ENCODE results near the gene KBTBD2. TPM values are rescaled to one million over a fixed set of nuclear protein-coding genes. Genes with fewer than 3 reads are reported as not detected.

Gene KBTBD2
- polyA plus RNA-seq, 3 donors, result 23.7 to 48.4 (median 33.9) TPM

DNA sequence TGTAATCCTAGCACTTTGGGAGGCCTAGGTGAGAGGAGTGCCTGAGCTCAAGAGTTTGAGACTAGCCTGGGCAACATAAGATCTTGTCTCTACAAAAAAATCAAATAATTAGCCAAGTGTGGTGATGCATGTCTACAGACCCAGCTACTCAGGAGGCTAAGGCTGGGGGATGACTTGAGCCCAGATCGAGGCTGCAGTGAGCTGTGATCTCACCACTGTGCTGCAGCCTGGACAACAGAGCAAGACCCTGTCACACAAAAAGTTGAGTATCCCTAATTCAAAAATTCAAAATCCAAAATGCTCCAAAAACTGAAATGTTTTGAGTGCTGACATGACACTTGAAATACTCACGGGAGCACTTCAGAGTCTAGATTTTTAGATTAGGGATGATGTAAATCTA is 19.1 kb downstream of the KBTBD2 start:
- Mint-ChIP-seq H3K9me3 (peaks cover 0 to 6% (median 2%) of the 10 kb centered on the region in 7 donors), H3K27me3 (ENCODE audit: low read depth in 3 of 3) (no peaks in the 10 kb centered on the region), H3K4me1 (peaks cover 5% of the 10 kb centered on the region), H3K27ac (peak overlapping the region in 2 of 7 donors; percentile 0 to 25), H3K4me3 (no peak overlapping the region), H3K36me3 (peaks cover 62 to 79% of the 10 kb centered on the region in 2 donors)
- peaks cover 67 to 85% of the 10 kb centered on the region in 2 donors for H3K36me3 ChIP-seq (replicated peaks in 1 of 2; ENCODE audit: control insufficient read depth in 1 of 2, insufficient read depth in 2 of 2, low read length in 2 of 2)
- H3K27ac ChIP-seq (ENCODE audit: low read depth in 1 of 2, low read length in 2 of 2), result no peak overlapping the region
- no peak overlapping the region for H3K4me2 ChIP-seq (replicated peaks; ENCODE audit: extremely low read depth, low read length, poor library complexity, severe bottlenecking)
- TF ChIP-seq, protein P1, sequence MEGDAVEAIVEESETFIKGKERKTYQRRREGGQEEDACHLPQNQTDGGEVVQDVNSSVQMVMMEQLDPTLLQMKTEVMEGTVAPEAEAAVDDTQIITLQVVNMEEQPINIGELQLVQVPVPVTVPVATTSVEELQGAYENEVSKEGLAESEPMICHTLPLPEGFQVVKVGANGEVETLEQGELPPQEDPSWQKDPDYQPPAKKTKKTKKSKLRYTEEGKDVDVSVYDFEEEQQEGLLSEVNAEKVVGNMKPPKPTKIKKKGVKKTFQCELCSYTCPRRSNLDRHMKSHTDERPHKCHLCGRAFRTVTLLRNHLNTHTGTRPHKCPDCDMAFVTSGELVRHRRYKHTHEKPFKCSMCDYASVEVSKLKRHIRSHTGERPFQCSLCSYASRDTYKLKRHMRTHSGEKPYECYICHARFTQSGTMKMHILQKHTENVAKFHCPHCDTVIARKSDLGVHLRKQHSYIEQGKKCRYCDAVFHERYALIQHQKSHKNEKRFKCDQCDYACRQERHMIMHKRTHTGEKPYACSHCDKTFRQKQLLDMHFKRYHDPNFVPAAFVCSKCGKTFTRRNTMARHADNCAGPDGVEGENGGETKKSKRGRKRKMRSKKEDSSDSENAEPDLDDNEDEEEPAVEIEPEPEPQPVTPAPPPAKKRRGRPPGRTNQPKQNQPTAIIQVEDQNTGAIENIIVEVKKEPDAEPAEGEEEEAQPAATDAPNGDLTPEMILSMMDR (IDR thresholded peaks at IDR 0.05), result no peak
- 100% methylated on average over 1 of the region's 2 CpGs for WGBS (ENCODE audit: insufficient coverage)
- peaks cover 51% of the 10 kb centered on the region for H3K79me2 ChIP-seq (ENCODE audit: insufficient read depth, low read length)
- H2AFZ ChIP-seq (ENCODE audit: insufficient read depth, low read depth, low read length, poor library complexity, severe bottlenecking), result no peak overlapping the region
- H4K20me1 ChIP-seq (ENCODE audit: insufficient read depth, low read length), result peaks cover 78% of the 10 kb centered on the region
- no peaks in the 10 kb centered on the region for H3K9me3 ChIP-seq (replicated peaks in 1 of 2; ENCODE audit: control insufficient read depth in 1 of 2, insufficient read depth in 1 of 2, low read length in 2 of 2)
- H3K9ac ChIP-seq (ENCODE audit: insufficient read depth, low read length, poor library complexity, severe bottlenecking), result no peak overlapping the region
- intact Hi-C loops (cut with micrococcal nuclease), result no loop called here
- H3K4me3 ChIP-seq (replicated peaks in 1 of 3; ENCODE audit: low read depth in 2 of 3, low read length in 3 of 3), result no peak overlapping the region
- no peaks in the 10 kb centered on the region for H3K27me3 ChIP-seq (ENCODE audit: control insufficient read depth in 2 of 2, insufficient read depth in 2 of 2, low read length in 2 of 2)
- no peaks in the 10 kb centered on the region for H3K4me1 ChIP-seq (ENCODE audit: control insufficient read depth in 1 of 2, insufficient read depth in 2 of 2, low read length in 2 of 2)
- no peak for DNase-seq

DNA sequence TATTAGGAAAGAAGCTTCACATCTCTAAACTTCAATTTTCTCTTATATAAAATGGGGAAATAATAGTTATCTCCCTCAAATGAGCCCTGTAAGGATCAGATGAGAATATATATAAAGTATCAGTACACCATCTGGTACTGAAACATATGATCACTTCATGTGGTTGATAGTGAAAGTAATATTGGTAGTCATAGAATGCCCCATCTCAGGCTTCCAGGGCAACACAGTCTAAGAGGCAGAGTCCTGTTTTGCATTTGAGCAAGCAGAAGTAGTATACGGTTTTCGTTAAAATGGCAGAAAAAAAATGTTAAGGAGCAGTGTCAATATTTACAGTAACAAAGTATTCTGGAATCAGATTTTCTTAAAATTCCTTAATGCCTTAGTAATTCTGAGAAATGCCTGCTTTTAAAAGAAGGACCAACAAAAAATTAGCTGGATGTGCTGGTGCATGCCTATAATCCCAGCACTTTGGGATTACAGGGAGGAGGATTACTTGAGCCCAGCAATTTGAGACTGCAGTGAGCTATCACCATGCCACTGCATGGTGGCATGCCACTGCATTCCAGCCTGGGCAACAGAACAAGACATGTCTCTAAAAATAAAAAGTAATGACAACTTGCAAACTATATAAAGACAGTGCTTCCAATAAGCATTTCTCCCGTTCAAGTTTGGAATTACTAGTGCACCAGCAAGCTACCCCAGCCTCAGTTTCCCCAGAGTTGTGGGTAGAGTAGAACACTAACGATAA is 19.8 kb downstream of the KBTBD2 start:
- WGBS (ENCODE audit: insufficient coverage), result no CpG with 5 or more reads among the region's 4 CpGs
- Histone ChIP-seq H3K79me2 (ENCODE audit: insufficient read depth, low read length) (peaks cover 45% of the 10 kb centered on the region), H4K20me1 (ENCODE audit: insufficient read depth, low read length) (peaks cover 72% of the 10 kb centered on the region), H2AFZ (ENCODE audit: insufficient read depth, low read depth, low read length, poor library complexity, severe bottlenecking) (no peak overlapping the region), H3K4me2 (replicated peaks; ENCODE audit: extremely low read depth, low read length, poor library complexity, severe bottlenecking) (no peak overlapping the region), H3K4me1 (ENCODE audit: control insufficient read depth in 1 of 2, insufficient read depth in 2 of 2, low read length in 2 of 2) (no peaks in the 10 kb centered on the region), H3K27me3 (ENCODE audit: control insufficient read depth in 2 of 2, insufficient read depth in 2 of 2, low read length in 2 of 2) (no peaks in the 10 kb centered on the region), H3K9ac (ENCODE audit: insufficient read depth, low read length, poor library complexity, severe bottlenecking) (no peak overlapping the region), H3K4me3 (replicated peaks in 1 of 3; ENCODE audit: low read depth in 2 of 3, low read length in 3 of 3) (no peak overlapping the region), H3K9me3 (replicated peaks in 1 of 2; ENCODE audit: control insufficient read depth in 1 of 2, insufficient read depth in 1 of 2, low read length in 2 of 2) (no peaks in the 10 kb centered on the region), H3K27ac (ENCODE audit: low read depth in 1 of 2, low read length in 2 of 2) (no peak overlapping the region), H3K36me3 (replicated peaks in 1 of 2; ENCODE audit: control insufficient read depth in 1 of 2, insufficient read depth in 2 of 2, low read length in 2 of 2) (peaks cover 67 to 91% of the 10 kb centered on the region in 2 donors)
- DNase-seq, result no peak
- H3K27me3 Mint-ChIP-seq (ENCODE audit: low read depth in 3 of 3), result no peaks in the 10 kb centered on the region
- H3K4me1 Mint-ChIP-seq, result peaks cover 4% of the 10 kb centered on the region
- H3K36me3 Mint-ChIP-seq, result peaks cover 62 to 77% of the 10 kb centered on the region in 2 donors
- intact Hi-C loops (cut with micrococcal nuclease), result no loop called here
- TF ChIP-seq, protein P1 (IDR thresholded peaks at IDR 0.05), result no peak
- no peak overlapping the region for H3K4me3 Mint-ChIP-seq
- peak overlapping the region in 1 of 7 donors; percentile 9 for H3K27ac Mint-ChIP-seq
- peaks cover 0 to 8% (median 3%) of the 10 kb centered on the region in 7 donors for H3K9me3 Mint-ChIP-seq
